GM23338 (cell line): ENCODE data around the gene ADGRG7. TPM values are rescaled to one million over a fixed set of nuclear protein-coding genes. Genes with fewer than 3 reads are reported as not detected.
"Not testable (repeated sequence)": the region's sequence is repeated elsewhere in the genome, so short reads cannot be mapped to it uniquely, and the experiment has no call there.

Experiments used
- ATAC-seq: fragments of 200-7000 bp; cut with Tn5 transposase; 3 replicates; pipeline ENCODE4 v1.9.1; 2020
- DNase-seq: peaks from one replicate; pipeline ENCODE4 v3.0.0-alpha.2; 2015; ENCODE audit warnings: low spot score
- H2AFZ ChIP-seq: fragments of 200-600 bp; sonication (generic); 2 replicates; pipeline ENCODE4 v1.8.0; 2016; ENCODE audit warnings: antibody characterized with exemption, mild to moderate bottlenecking, moderate library complexity
- H3F3A ChIP-seq: fragments of 200-600 bp; sonication (generic); replicated peaks from 2 replicates; pipeline ENCODE4 v1.8.0; 2017; ENCODE audit warnings: antibody characterized with exemption, mixed run types, low read depth
- H3K27ac ChIP-seq: fragments of 200-600 bp; sonication (generic); 2 replicates; pipeline ENCODE4 v1.6.1; 2016; ENCODE audit warnings: low read depth
- H3K27me3 ChIP-seq: fragments of 200-600 bp; sonication (generic); 2 replicates; pipeline ENCODE4 v1.8.0; 2016; ENCODE audit warnings: mild to moderate bottlenecking, mixed run types, moderate library complexity; ENCODE audit not compliant: insufficient read depth
- H3K36me3 ChIP-seq: fragments of 200-600 bp; sonication (generic); 2 replicates; pipeline ENCODE4 v1.8.0; 2016; ENCODE audit warnings: mild to moderate bottlenecking; ENCODE audit not compliant: insufficient read depth
- H3K4me1 ChIP-seq: fragments of 200-600 bp; sonication (generic); 2 replicates; pipeline ENCODE4 v1.8.0; 2016; ENCODE audit warnings: mild to moderate bottlenecking, moderate library complexity; ENCODE audit not compliant: insufficient read depth
- H3K4me2 ChIP-seq: fragments of 200-600 bp; sonication (generic); 2 replicates; pipeline ENCODE4 v1.7.1; 2017; ENCODE audit warnings: mixed run types
- H3K4me3 ChIP-seq: fragments of 200-600 bp; sonication (generic); 2 replicates; pipeline ENCODE4 v1.6.1; 2016; ENCODE audit warnings: mixed run types
- H3K79me2 ChIP-seq: fragments of 200-600 bp; sonication (generic); replicated peaks from 2 replicates; pipeline ENCODE4 v1.8.0; 2017; ENCODE audit warnings: mild to moderate bottlenecking; ENCODE audit not compliant: insufficient read depth
- H3K9me2 ChIP-seq: fragments of 200-600 bp; sonication (generic); 2 replicates; pipeline ENCODE4 v1.8.0; 2017; ENCODE audit not compliant: insufficient read depth
- H4K20me1 ChIP-seq: fragments of 200-600 bp; sonication (generic); replicated peaks from 2 replicates; pipeline ENCODE4 v1.8.0; 2017; ENCODE audit warnings: mild to moderate bottlenecking; ENCODE audit not compliant: insufficient read depth
- H3K27ac Mint-ChIP-seq: 2 replicates; pipeline ENCODE4 v1.8.0; 2020; ENCODE audit warnings: inconsistent platforms, mild to moderate bottlenecking, moderate library complexity, mixed read lengths
- H3K27me3 Mint-ChIP-seq: 3 replicates; pipeline ENCODE4 v1.8.0; 2022; ENCODE audit warnings: low read depth, mild to moderate bottlenecking, moderate library complexity, mixed read lengths, inconsistent platforms; ENCODE audit not compliant: insufficient read depth, poor library complexity
- H3K36me3 Mint-ChIP-seq: 3 replicates; pipeline ENCODE4 v1.8.0; 2021; ENCODE audit warnings: low read depth, mild to moderate bottlenecking, inconsistent platforms, moderate library complexity, mixed read lengths
- H3K4me1 Mint-ChIP-seq: 3 replicates; pipeline ENCODE4 v1.8.0; 2020; ENCODE audit warnings: mild to moderate bottlenecking, inconsistent platforms, mixed read lengths
- H3K4me3 Mint-ChIP-seq: 3 replicates; pipeline ENCODE4 v1.8.0; 2021; ENCODE audit warnings: moderate library complexity, mild to moderate bottlenecking, inconsistent platforms, mixed read lengths
- H3K9me3 Mint-ChIP-seq: 3 replicates; pipeline ENCODE4 v1.8.0; 2020; ENCODE audit warnings: moderate library complexity, mild to moderate bottlenecking, inconsistent platforms, mixed read lengths
- CREB1 ChIP-seq: fragments of 250-450 bp; sonication (Bioruptor Pico); IDR thresholded peaks from 2 replicates; pipeline ENCODE4 v1.5.0; 2020; ENCODE audit warnings: low read depth, mild to moderate bottlenecking, moderate library complexity
- ETS1 ChIP-seq: IDR thresholded peaks from 2 replicates; pipeline ENCODE4 v1.6.1; 2016; ENCODE audit warnings: antibody characterized with exemption
- EZH2 ChIP-seq: fragments of 200-600 bp; sonication (generic); IDR thresholded peaks from one replicate; pipeline ENCODE4 v1.8.0; 2017; ENCODE audit warnings: antibody characterized with exemption, mild to moderate bottlenecking, low read depth; ENCODE audit not compliant: unreplicated experiment
- EZH2phosphoT487 ChIP-seq: fragments of 200-600 bp; sonication (generic); IDR thresholded peaks from one replicate; pipeline ENCODE4 v1.8.1; 2018; ENCODE audit warnings: antibody characterized with exemption; ENCODE audit not compliant: unreplicated experiment
- JUNB ChIP-seq: IDR thresholded peaks from one replicate; pipeline ENCODE4 v1.6.1; 2016; ENCODE audit warnings: antibody characterized with exemption; ENCODE audit not compliant: unreplicated experiment
- NANOG ChIP-seq: IDR thresholded peaks from 2 replicates; pipeline ENCODE4 v1.6.1; 2016; ENCODE audit warnings: antibody characterized with exemption, borderline replicate concordance
- REST ChIP-seq: IDR thresholded peaks from one replicate; pipeline ENCODE4 v1.6.1; 2018; ENCODE audit warnings: antibody characterized with exemption; ENCODE audit not compliant: unreplicated experiment
- STAT1 ChIP-seq: IDR thresholded peaks from one replicate; pipeline ENCODE4 v1.6.1; 2016; ENCODE audit warnings: antibody characterized with exemption; ENCODE audit not compliant: unreplicated experiment
- ZNF114 ChIP-seq: fragments of 250-450 bp; sonication (Bioruptor Pico); IDR thresholded peaks from 2 replicates; pipeline ENCODE4 v1.5.0; 2020; ENCODE audit warnings: mild to moderate bottlenecking, moderate library complexity
- polyA plus RNA-seq: library from polyadenylated mRNA; unstranded; fragments of >200 nt; fragmentation: Nextera tagmentation; extraction: Ambion mirVana; gene quantifications from 2 replicates; pipeline ENCODE4 v1.2.1, GENCODE V29; 2016
- total RNA-seq: library from RNA; depleted of rRNA; stranded (reverse); fragments of >200 nt; shearing (Covaris generic); gene quantifications from 2 replicates; pipeline ENCODE4 v1.2.3, GENCODE V29; 2014

Gene ADGRG7
- total and polyA plus RNA-seq, 2 experiments from 2014 or later, result not detected

- TF ChIP-seq REST (no peak), EZH2 (no peak), EZH2phosphoT487 (no peak)
These were observed 47.5 kb downstream of the ADGRG7 start (continued) for GRCh38 chr3:100656945-100657344.

GRCh38 chr3:100661294-100661693 lies 51.9 kb downstream of the ADGRG7 start:
- not testable (repeated sequence) for H3K4me1 ChIP-seq, H3K27ac ChIP-seq, ATAC-seq, H4K20me1 ChIP-seq, H3K36me3 ChIP-seq, H3K36me3 Mint-ChIP-seq, H3K4me3 Mint-ChIP-seq, H3K27me3 ChIP-seq, H3K9me2 ChIP-seq, DNase-seq, H3K4me3 ChIP-seq, H3K4me2 ChIP-seq, H3K27me3 Mint-ChIP-seq, H3K79me2 ChIP-seq, H3F3A ChIP-seq, H3K9me3 Mint-ChIP-seq, H2AFZ ChIP-seq, H3K27ac Mint-ChIP-seq
- H3K4me1 Mint-ChIP-seq, result peaks cover 21% of the 10 kb centered on the region

- no peaks in the 10 kb centered on the region; the same call in 1 of the 2 replicates for H3K9me2 ChIP-seq
- Mint-ChIP-seq H3K9me3 (no peaks in the 10 kb centered on the region; the same call in 2 of the 3 replicates), H3K4me1 (peaks cover 21% of the 10 kb centered on the region), H3K36me3 (no peaks in the 10 kb centered on the region), H3K27ac (peak overlapping the region; percentile 72; the same call in 1 of the 2 replicates), H3K4me3 (no peak overlapping the region), H3K27me3 (peaks cover 3% of the 10 kb centered on the region)
- no peaks in the 10 kb centered on the region for H4K20me1 ChIP-seq
- no peaks in the 10 kb centered on the region for H3K79me2 ChIP-seq
- H3K4me2 ChIP-seq, result no peak overlapping the region
- H3K4me3 ChIP-seq, result no peak overlapping the region
- H3K4me1 ChIP-seq, result no peaks in the 10 kb centered on the region
- no peaks in the 10 kb centered on the region for H3F3A ChIP-seq
- no peak overlapping the region for H3K27ac ChIP-seq
- H3K27me3 ChIP-seq, result no peaks in the 10 kb centered on the region
- no peak for ATAC-seq
- H2AFZ ChIP-seq, result no peak overlapping the region
- peak; percentile 64 for DNase-seq
- H3K36me3 ChIP-seq, result no peaks in the 10 kb centered on the region
- TF ChIP-seq EZH2, result no peak
- no peak for TF ChIP-seq CREB1 (CRISPR knock-in tag)
- TF ChIP-seq EZH2phosphoT487, result no peak
- no peak for TF ChIP-seq STAT1
- TF ChIP-seq ETS1, result no peak
- no peak for TF ChIP-seq REST
- no peak for TF ChIP-seq JUNB
- TF ChIP-seq NANOG, result no peak
- TF ChIP-seq ZNF114 (CRISPR knock-in tag), result no peak
These were observed 52.9 kb downstream of the ADGRG7 start for GRCh38 chr3:100662113-100662823.
